H1 (cell line): ENCODE data around the gene CYSRT1. TPM values are rescaled to one million over a fixed set of nuclear protein-coding genes. Genes with fewer than 3 reads are reported as not detected.

Experiments
- CHD2 ChIP-seq: IDR thresholded peaks from 2 replicates; pipeline ENCODE4 v1.6.1; 2012; ENCODE audit warnings: low read length, improper control_type of control experiment
- HDAC6 ChIP-seq: IDR thresholded peaks from one replicate; pipeline ENCODE4 v1.7.1; 2012; ENCODE audit warnings: low read depth, mild to moderate bottlenecking, inconsistent platforms, low read length, moderate library complexity
- RAD21 ChIP-seq, 2 experiments: IDR thresholded peaks in 1 of 2; conservative IDR thresholded peaks in 1 of 2; 2 replicates each; pipeline ENCODE4 v1.6.1; 2011; ENCODE audit warnings: low read depth in 2 of 2, low read length in 2 of 2, improper control_type of control experiment in 1 of 2, inconsistent platforms in 1 of 2, mild to moderate bottlenecking in 1 of 2, moderate library complexity in 1 of 2
- TAF7 ChIP-seq: optimal IDR thresholded peaks from 2 replicates; pipeline ENCODE3; 2011; ENCODE audit warnings: low read depth, mild to moderate bottlenecking, inconsistent platforms, low read length, moderate library complexity, borderline replicate concordance
- polyA plus RNA-seq, 7 experiments: library from polyadenylated mRNA; depleted of rRNA in 3 of 7; stranded (reverse) in 5 of 7; unstranded in 2 of 7; fragments of >200 nt in 5 of 7; fragments of 200-250 nt in 2 of 7; gene quantifications; 1 replicate in 5 of 7; 2 replicates in 1 of 7; 4 replicates in 1 of 7; pipeline versions ENCODE4 v1.2.1 to v1.2.3, GENCODE V29; 2011 to 2013; ENCODE audit warnings: missing spikeins in 2 of 7, mixed read lengths in 2 of 7
- total RNA-seq: library from RNA; stranded (reverse); fragmentation: NEBNext Ultra II Directional; extraction: Animal tissue kit (Norgen Biotek cat#: 25700); gene quantifications from 2 replicates; pipeline ENCODE4 v1.2.1, GENCODE V29; 2021

The CYSRT1 gene
- total and polyA plus RNA-seq, 2 of the 8 experiments (the other 6 are each of a cell fraction or from before 2014, with no cell fraction given): 1.0 to 6.5 TPM

- TF ChIP-seq RAD21 (IDR thresholded peaks at IDR 0.05 in 1 of 2, conservative IDR thresholded peaks at IDR 0.05 in 1 of 2; ENCODE audit: low read depth in 2 of 2, low read length in 2 of 2) (no peak), TAF7 (no peak), CHD2 (no peak), HDAC6 (no peak)
Measured at GRCh38 chr9:137204731-137205125, 20.2 kb upstream of the CYSRT1 start (continued).
